ENCODE data around the gene TNFRSF19.

TNFRSF19 gene

GRCh38 chr13:23688336-23688735, 118.1 kb downstream of the TNFRSF19 start:
- TF ChIP-seq CTCF (conservative IDR thresholded peaks at IDR 0.05; ENCODE audit: control insufficient read depth, insufficient read depth, low read depth, low read length), result no peak
- DNase-seq (ENCODE audit: low read depth), result no peak

GRCh38 chr13:23690668-23691067, 120.5 kb downstream of the TNFRSF19 start:
- no peak for DNase-seq (ENCODE audit: low read depth)
- TF ChIP-seq CTCF (conservative IDR thresholded peaks at IDR 0.05; ENCODE audit: control insufficient read depth, insufficient read depth, low read depth, low read length), result no peak
- no peak overlapping the region for H3K4me3 ChIP-seq (ENCODE audit: control insufficient read depth, low read depth, low read length)

More at GRCh38 chr13:23688336-23688735, 118.1 kb downstream of the TNFRSF19 start:
- H3K4me3 ChIP-seq (ENCODE audit: control insufficient read depth, low read depth, low read length), result no peak overlapping the region

GRCh38 chr13:23692816-23693215, 122.6 kb downstream of the TNFRSF19 start:
- no peak for DNase-seq (ENCODE audit: low read depth)
- no peak overlapping the region for H3K4me3 ChIP-seq (ENCODE audit: control insufficient read depth, low read depth, low read length)
- TF ChIP-seq CTCF (conservative IDR thresholded peaks at IDR 0.05; ENCODE audit: control insufficient read depth, insufficient read depth, low read depth, low read length), result no peak

- no peak overlapping the region for H3K4me3 ChIP-seq (ENCODE audit: control insufficient read depth, low read depth, low read length)
- TF ChIP-seq CTCF (conservative IDR thresholded peaks at IDR 0.05; ENCODE audit: control insufficient read depth, insufficient read depth, low read depth, low read length), result no peak
- no peak for DNase-seq (ENCODE audit: low read depth)
Measured at GRCh38 chr13:23695196-23695595, 125.0 kb downstream of the TNFRSF19 start.

GRCh38 chr13:23695711-23696464, 125.7 kb downstream of the TNFRSF19 start:
- DNase-seq (ENCODE audit: low read depth), result no peak
- TF ChIP-seq CTCF (conservative IDR thresholded peaks at IDR 0.05; ENCODE audit: control insufficient read depth, insufficient read depth, low read depth, low read length), result no peak
- H3K4me3 ChIP-seq (ENCODE audit: control insufficient read depth, low read depth, low read length), result no peak overlapping the region

GRCh38 chr13:23696610-23697009, 126.4 kb downstream of the TNFRSF19 start:
- DNase-seq (ENCODE audit: low read depth), result no peak
- no peak overlapping the region for H3K4me3 ChIP-seq (ENCODE audit: control insufficient read depth, low read depth, low read length)
- TF ChIP-seq CTCF (conservative IDR thresholded peaks at IDR 0.05; ENCODE audit: control insufficient read depth, insufficient read depth, low read depth, low read length), result no peak
